Keratinocyte (primary cell): ENCODE results near the gene CCL13. TPM values are rescaled to one million over a fixed set of nuclear protein-coding genes. Genes with fewer than 3 reads are reported as not detected.

ENCODE experiments used
- DNase-seq: peaks from one replicate; pipeline ENCODE4 v3.0.0-alpha.2; 2011; ENCODE audit warnings: low read depth, missing footprints, low spot score
- FAIRE-seq: peaks from 2 replicates; lab custom pipeline; 2011; peaks lifted over from hg19 to GRCh38; lab: Jason Lieb, UNC
- H2AFZ ChIP-seq: 2 replicates; pipeline ENCODE4 v1.6.0; 2012; ENCODE audit warnings: low read length, control low read depth, inconsistent platforms; ENCODE audit not compliant: control insufficient read depth
- H3K27ac ChIP-seq: 2 replicates; pipeline ENCODE4 v1.5.1; 2011; ENCODE audit warnings: low read length; ENCODE audit not compliant: control insufficient read depth, insufficient read depth
- H3K27me3 ChIP-seq: 3 replicates; pipeline ENCODE4 v1.6.0; 2011; ENCODE audit warnings: low read length; ENCODE audit not compliant: control insufficient read depth, insufficient read depth; ENCODE audit errors: extremely low read depth
- H3K36me3 ChIP-seq, 2 experiments: 2 replicates in 1 of 2; 3 replicates in 1 of 2; pipeline ENCODE4 v1.5.1; 2011; ENCODE audit warnings: low read length in 2 of 2, mild to moderate bottlenecking in 1 of 2; ENCODE audit not compliant: control insufficient read depth in 2 of 2, insufficient read depth in 2 of 2; ENCODE audit errors: extremely low read depth in 1 of 2
- H3K4me1 ChIP-seq: 3 replicates; pipeline ENCODE4 v1.5.1; 2011; ENCODE audit warnings: low read length; ENCODE audit not compliant: control insufficient read depth, insufficient read depth; ENCODE audit errors: extremely low read depth
- H3K4me2 ChIP-seq: 3 replicates; pipeline ENCODE4 v1.6.0; 2011; ENCODE audit warnings: low read depth, low read length; ENCODE audit not compliant: control insufficient read depth, insufficient read depth; ENCODE audit errors: extremely low read depth
- H3K4me3 ChIP-seq, 3 experiments: fragments of 200-600 bp in 1 of 3; sonication (generic) in 1 of 3; 2 replicates in 2 of 3; 3 replicates in 1 of 3; pipeline ENCODE4 v1.5.1; 2011 to 2016; ENCODE audit warnings: low read length in 3 of 3, mild to moderate bottlenecking in 3 of 3, control low read depth in 2 of 3, inconsistent platforms in 1 of 3, low read depth in 1 of 3, mixed read lengths in 1 of 3, mixed run types in 1 of 3, moderate library complexity in 1 of 3; ENCODE audit not compliant: control insufficient read depth in 2 of 3, insufficient read depth in 2 of 3; ENCODE audit errors: extremely low read depth in 1 of 3
- H3K79me2 ChIP-seq: 2 replicates; pipeline ENCODE4 v1.6.0; 2012; ENCODE audit warnings: low read length; ENCODE audit not compliant: control insufficient read depth, insufficient read depth
- H3K9ac ChIP-seq: 3 replicates; pipeline ENCODE4 v1.6.0; 2011; ENCODE audit warnings: low read length; ENCODE audit not compliant: control insufficient read depth, insufficient read depth; ENCODE audit errors: extremely low read depth
- H3K9me1 ChIP-seq: 3 replicates; pipeline ENCODE4 v1.6.0; 2011; ENCODE audit warnings: low read length; ENCODE audit not compliant: control insufficient read depth, insufficient read depth; ENCODE audit errors: extremely low read depth
- H3K9me3 ChIP-seq: 2 replicates; pipeline ENCODE4 v1.5.1; 2012; ENCODE audit warnings: low read depth, low read length; ENCODE audit not compliant: control insufficient read depth
- H4K20me1 ChIP-seq: 3 replicates; pipeline ENCODE4 v1.6.0; 2011; ENCODE audit warnings: low read length; ENCODE audit not compliant: control insufficient read depth, insufficient read depth; ENCODE audit errors: extremely low read depth
- EZH2 ChIP-seq: IDR thresholded peaks from one replicate; pipeline ENCODE4 v1.6.1; 2012; ENCODE audit warnings: inconsistent platforms, mild to moderate bottlenecking, low read length, moderate library complexity
- dilution Hi-C: fragments of 300-500 bp; cut with MboI; formaldehyde crosslinking; loops from one replicate; pipeline ENCODE4 v1.7.0; 2020; ENCODE audit warnings: low sequenced_read_pairs; ENCODE audit not compliant: extremely low pct_ligation_motif_present
- polyA plus RNA-seq, 5 experiments: library from polyadenylated mRNA; depleted of rRNA in 3 of 5; stranded (reverse) in 3 of 5; stranded (forward) in 1 of 5; unstranded in 1 of 5; fragments of >200 nt; gene quantifications; 1 replicate in 1 of 5; 2 replicates in 3 of 5; 3 replicates in 1 of 5; pipeline versions ENCODE4 v1.2.1 to v1.2.3, GENCODE V29; 2011 to 2012; ENCODE audit warnings: missing spikeins in 2 of 5, low read depth in 1 of 5, low replicate concordance in 1 of 5
- TF ChIP-seq, protein P1 (sequence below), 3 experiments: IDR thresholded peaks in 1 of 3; conservative IDR thresholded peaks in 1 of 3; optimal IDR thresholded peaks in 1 of 3; 2 replicates in 2 of 3; 3 replicates in 1 of 3; pipeline versions ENCODE3 to v1.5.1; 2011; ENCODE audit warnings: low read length in 3 of 3, mild to moderate bottlenecking in 3 of 3, moderate library complexity in 2 of 3, control low read depth in 1 of 3, inconsistent platforms in 1 of 3; ENCODE audit not compliant: insufficient read depth in 2 of 3; ENCODE audit errors: extremely low read depth in 1 of 3

CCL13 gene
- polyA plus RNA-seq, 1 donor (not counting 4 experiments of a cell fraction or from before 2014, with no cell fraction given), result not detected

DNA sequence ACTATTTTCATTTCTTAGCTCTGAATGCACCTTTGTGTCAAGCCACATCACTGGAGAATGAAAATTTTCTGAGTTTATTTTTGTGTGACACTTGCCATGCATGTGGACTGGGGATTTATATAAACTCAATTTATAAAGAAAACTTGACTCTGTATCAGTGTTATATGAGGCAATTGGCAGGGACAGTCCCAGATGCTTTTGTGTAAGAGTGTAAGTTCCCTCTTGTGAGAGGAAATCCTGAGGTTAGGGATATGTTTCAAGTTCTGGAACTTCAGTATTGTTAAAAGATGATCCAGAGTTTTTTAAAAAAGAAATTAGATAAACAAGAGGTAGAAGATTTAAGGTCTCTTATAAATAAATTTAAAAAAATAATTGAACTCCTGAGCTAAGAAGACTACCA is 47.9 kb upstream of the CCL13 start:
- dilution Hi-C loops, result no loop called here
- no peak overlapping the region for H3K27ac ChIP-seq
- H3K36me3 ChIP-seq, result no peaks in the 10 kb centered on the region
- H3K4me1 ChIP-seq, result no peaks in the 10 kb centered on the region
- TF ChIP-seq, protein P1, sequence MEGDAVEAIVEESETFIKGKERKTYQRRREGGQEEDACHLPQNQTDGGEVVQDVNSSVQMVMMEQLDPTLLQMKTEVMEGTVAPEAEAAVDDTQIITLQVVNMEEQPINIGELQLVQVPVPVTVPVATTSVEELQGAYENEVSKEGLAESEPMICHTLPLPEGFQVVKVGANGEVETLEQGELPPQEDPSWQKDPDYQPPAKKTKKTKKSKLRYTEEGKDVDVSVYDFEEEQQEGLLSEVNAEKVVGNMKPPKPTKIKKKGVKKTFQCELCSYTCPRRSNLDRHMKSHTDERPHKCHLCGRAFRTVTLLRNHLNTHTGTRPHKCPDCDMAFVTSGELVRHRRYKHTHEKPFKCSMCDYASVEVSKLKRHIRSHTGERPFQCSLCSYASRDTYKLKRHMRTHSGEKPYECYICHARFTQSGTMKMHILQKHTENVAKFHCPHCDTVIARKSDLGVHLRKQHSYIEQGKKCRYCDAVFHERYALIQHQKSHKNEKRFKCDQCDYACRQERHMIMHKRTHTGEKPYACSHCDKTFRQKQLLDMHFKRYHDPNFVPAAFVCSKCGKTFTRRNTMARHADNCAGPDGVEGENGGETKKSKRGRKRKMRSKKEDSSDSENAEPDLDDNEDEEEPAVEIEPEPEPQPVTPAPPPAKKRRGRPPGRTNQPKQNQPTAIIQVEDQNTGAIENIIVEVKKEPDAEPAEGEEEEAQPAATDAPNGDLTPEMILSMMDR (optimal IDR thresholded peaks at IDR 0.05 in 1 of 3, IDR thresholded peaks at IDR 0.05 in 1 of 3, conservative IDR thresholded peaks at IDR 0.05 in 1 of 3; ENCODE audit: extremely low read depth in 1 of 3, insufficient read depth in 2 of 3, low read length in 3 of 3), result no peak
- no peak for TF ChIP-seq EZH2
- no peaks in the 10 kb centered on the region for H4K20me1 ChIP-seq
- H3K27me3 ChIP-seq, result no peaks in the 10 kb centered on the region
- H3K9me3 ChIP-seq, result no peaks in the 10 kb centered on the region
- H3K9me1 ChIP-seq, result no peaks in the 10 kb centered on the region
- H3K4me2 ChIP-seq, result no peak overlapping the region
- DNase-seq (no peak), FAIRE-seq (no peak)
- H2AFZ ChIP-seq, result no peak overlapping the region
- no peak overlapping the region for H3K4me3 ChIP-seq
- no peaks in the 10 kb centered on the region for H3K79me2 ChIP-seq
- no peak overlapping the region for H3K9ac ChIP-seq

DNA sequence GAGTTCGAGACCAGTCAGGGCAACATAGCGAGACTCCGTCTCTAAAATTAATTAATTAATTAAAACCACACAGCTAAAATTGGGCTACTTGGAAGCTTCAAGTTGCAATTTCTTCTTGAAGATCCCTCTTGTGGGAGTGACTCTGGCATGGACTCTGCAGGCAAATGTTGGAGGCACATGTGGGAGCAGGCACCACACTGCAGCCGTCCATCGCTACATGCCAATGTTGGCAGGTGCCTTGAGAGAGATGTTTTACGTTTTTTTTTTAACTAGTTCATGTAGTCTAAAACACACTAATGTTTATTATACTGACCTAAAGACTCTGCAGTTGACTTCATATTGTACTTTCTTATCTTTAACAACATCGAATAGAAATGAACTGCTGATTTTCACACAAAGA is 45.0 kb upstream of the CCL13 start:
- no peaks in the 10 kb centered on the region for H3K9me1 ChIP-seq
- H3K36me3 ChIP-seq, result no peaks in the 10 kb centered on the region
- DNase-seq, result no peak
- FAIRE-seq, result no peak
- no peak overlapping the region for H3K4me2 ChIP-seq
- no peaks in the 10 kb centered on the region for H3K27me3 ChIP-seq
- TF ChIP-seq, protein P1 (optimal IDR thresholded peaks at IDR 0.05 in 1 of 3, IDR thresholded peaks at IDR 0.05 in 1 of 3, conservative IDR thresholded peaks at IDR 0.05 in 1 of 3; ENCODE audit: extremely low read depth in 1 of 3, insufficient read depth in 2 of 3, low read length in 3 of 3), result no peak
- no peak for TF ChIP-seq EZH2
- no peaks in the 10 kb centered on the region for H3K4me1 ChIP-seq
- no peak overlapping the region for H2AFZ ChIP-seq
- dilution Hi-C loops, result no loop called here
- H3K4me3 ChIP-seq, result no peak overlapping the region
- no peak overlapping the region for H3K27ac ChIP-seq
- no peaks in the 10 kb centered on the region for H4K20me1 ChIP-seq
- H3K9me3 ChIP-seq, result no peaks in the 10 kb centered on the region
- no peak overlapping the region for H3K9ac ChIP-seq
- no peaks in the 10 kb centered on the region for H3K79me2 ChIP-seq
